ENCODE results near the gene ST3GAL5.

Gene ST3GAL5

DNA sequence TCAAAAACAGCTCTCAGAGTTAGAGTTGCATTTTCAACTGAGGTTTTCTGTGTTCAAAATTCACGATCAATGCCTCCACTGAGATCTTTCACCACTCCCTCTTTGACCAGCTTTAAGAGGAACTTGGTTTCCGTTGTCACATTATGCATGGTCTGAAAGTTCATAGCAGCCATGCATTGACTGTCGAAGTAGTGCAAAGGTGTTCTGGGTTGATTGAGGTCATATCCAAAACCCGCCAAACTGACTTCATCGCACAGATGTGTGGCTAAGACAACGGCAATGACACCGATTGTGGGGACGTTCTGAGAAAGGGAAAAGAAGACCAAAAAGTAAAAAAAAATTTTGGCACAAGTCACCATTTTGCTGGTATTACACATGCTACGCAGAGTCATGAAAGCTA, 48.7 kb downstream of the ST3GAL5 start:
- in situ Hi-C loops (cut with MboI; ENCODE audit: low sequenced_read_pairs), result no loop called here

GRCh38 chr2:85839461-85839860, 49.3 kb downstream of the ST3GAL5 start:
- in situ Hi-C loops (cut with MboI; ENCODE audit: low sequenced_read_pairs), result no loop called here

DNA sequence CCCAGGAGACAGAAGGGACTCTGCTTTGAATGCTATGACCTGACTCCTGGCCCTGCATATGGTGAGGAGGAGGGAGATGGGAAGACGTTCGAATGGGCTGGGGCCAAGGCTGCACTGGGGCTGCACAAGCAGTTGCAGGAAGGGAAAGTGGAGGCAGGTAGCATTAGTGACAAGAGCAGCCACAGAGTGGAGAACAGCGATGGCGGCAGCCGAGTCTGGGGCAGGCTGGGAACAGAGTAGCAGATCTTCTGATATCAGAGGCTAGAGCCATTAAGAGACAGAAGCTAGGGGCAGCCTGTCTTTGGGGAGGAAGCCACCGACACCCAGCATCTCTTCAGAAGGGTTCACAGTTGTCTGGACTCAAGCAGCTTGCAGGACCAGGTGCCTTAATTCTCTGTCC, 50.1 kb downstream of the ST3GAL5 start:
- in situ Hi-C loops (cut with MboI; ENCODE audit: low sequenced_read_pairs), result no loop called here

DNA sequence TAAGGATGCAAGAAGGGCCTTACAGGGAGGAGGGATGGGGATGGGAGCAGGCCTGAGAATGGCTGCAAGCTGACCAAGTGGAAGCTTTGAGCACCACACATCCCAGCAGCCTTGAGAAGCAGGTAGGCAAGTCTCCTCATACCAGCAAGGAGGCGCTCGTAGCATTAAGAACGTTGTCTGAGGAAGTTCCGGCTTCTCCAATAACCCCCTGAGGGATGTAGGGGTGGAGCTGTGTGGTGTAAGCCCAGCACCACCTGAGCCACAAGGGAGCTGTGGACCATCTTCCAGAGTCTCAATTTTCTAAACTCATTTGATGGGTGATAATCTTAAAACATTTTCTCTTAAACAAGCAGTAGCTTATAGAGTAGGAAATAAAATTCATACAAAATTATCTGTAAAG, 50.6 kb downstream of the ST3GAL5 start:
- in situ Hi-C loops (cut with MboI; ENCODE audit: low sequenced_read_pairs), result no loop called here

DNA sequence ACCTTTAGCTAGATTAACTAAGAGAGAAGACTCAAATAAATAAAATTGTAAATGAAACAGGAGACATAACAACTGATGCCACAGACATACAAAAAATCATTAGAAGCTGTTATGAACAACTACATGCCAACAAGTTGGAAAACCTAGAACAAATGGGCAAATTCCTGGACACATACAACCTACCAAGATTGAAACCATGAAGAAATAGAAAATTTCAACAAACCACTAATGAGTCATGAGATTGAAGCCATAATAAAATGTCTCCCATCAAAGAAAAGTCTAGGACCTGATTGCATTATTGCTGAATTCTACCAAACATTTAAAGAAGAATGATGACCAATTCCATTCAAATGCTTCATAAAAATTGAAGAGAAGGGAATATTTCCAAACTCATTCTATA, 54.3 kb downstream of the ST3GAL5 start:
- in situ Hi-C loops (cut with MboI; ENCODE audit: low sequenced_read_pairs), result no loop called here

DNA sequence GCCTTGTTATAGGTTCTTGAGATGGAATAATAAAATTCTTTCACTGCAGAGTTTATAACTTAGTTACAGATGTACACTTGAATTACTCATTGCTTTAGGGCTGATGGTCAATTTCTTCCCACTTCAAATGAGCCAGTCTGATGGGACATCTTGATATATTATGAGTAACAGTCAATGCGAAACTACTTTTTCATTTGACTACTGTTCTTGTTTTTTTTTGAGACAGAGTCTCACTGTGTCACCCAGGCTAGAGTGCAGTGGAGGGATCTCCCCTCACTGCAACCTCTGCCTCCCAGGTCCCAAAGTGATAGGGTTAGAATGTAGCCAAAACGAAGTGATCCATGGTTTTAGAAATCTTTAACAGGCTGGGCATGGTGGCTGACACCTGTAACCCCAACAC, 57.1 kb downstream of the ST3GAL5 start:
- in situ Hi-C loops (cut with MboI; ENCODE audit: low sequenced_read_pairs), result no loop called here

DNA sequence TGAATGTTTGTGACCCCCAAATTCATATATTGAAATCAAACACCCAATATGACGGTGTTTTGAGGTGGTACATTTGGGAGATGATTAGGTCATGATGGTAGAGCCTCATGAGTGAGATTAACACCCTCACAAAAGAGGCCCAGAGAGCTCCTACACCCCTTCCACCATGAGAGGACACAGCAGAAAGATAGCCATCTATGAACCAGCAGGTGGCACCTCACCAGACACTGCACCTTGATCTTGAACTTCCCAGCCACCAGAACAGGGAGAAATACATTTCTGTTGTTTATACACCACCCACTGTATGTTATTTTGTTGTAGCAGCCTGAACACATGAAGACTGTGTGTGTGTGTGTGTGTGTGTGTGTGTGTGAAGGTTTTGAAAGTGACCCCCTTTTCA, 58.1 kb downstream of the ST3GAL5 start:
- in situ Hi-C loops (cut with MboI; ENCODE audit: low sequenced_read_pairs), result no loop called here

GRCh38 chr2:85829394-85829793, 59.4 kb downstream of the ST3GAL5 start:
- in situ Hi-C loops (cut with MboI; ENCODE audit: low sequenced_read_pairs), result loop anchor here (5.0 kb wide), 1 partner anchor 253 kb away; no protein-coding TSS in a partner anchor

DNA sequence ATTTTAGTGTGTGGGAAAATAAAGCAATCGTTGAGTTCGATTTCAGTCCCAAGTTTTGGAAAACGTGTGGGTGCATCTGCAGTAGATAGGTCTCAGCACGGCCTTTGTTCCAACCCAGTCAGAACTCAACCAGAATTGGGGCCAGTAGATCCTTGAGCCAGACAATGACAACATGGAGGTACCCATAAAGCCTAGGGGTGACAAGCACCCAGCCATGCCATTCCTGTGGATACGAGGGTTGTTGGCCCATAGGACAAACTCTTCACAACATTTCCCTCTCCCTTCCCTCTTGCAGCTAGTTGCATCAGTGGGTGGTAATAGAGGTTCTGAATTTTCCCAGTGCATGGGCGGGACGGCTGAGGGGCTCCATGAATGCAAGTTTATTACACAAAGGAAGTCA, 60.1 kb downstream of the ST3GAL5 start:
- in situ Hi-C loops (cut with MboI; ENCODE audit: low sequenced_read_pairs), result loop anchor here (5.0 kb wide), 1 partner anchor 254 kb away; no protein-coding TSS in a partner anchor

GRCh38 chr2:85827879-85828569, 60.8 kb downstream of the ST3GAL5 start:
- in situ Hi-C loops (cut with MboI; ENCODE audit: low sequenced_read_pairs), result loop anchor here (5.0 kb wide), 1 partner anchor 254 kb away; no protein-coding TSS in a partner anchor

- in situ Hi-C loops (cut with MboI; ENCODE audit: low sequenced_read_pairs), result loop anchor here (5.0 kb wide), 1 partner anchor 255 kb away; no protein-coding TSS in a partner anchor
Observed at GRCh38 chr2:85826990-85827878, 61.6 kb downstream of the ST3GAL5 start.

- in situ Hi-C loops (cut with MboI; ENCODE audit: low sequenced_read_pairs), result loop anchor here (25.0 kb wide), 1 partner anchor 412 kb away; the partner anchor contains the start of genes CAPG and SH2D6
Observed at GRCh38 chr2:85823951-85824350, 64.8 kb downstream of the ST3GAL5 start.

GRCh38 chr2:85822766-85823165, 66.0 kb downstream of the ST3GAL5 start:
- in situ Hi-C loops (cut with MboI; ENCODE audit: low sequenced_read_pairs), result loop anchor here (25.0 kb wide), 1 partner anchor 410 kb away; the partner anchor contains the start of genes CAPG and SH2D6

DNA sequence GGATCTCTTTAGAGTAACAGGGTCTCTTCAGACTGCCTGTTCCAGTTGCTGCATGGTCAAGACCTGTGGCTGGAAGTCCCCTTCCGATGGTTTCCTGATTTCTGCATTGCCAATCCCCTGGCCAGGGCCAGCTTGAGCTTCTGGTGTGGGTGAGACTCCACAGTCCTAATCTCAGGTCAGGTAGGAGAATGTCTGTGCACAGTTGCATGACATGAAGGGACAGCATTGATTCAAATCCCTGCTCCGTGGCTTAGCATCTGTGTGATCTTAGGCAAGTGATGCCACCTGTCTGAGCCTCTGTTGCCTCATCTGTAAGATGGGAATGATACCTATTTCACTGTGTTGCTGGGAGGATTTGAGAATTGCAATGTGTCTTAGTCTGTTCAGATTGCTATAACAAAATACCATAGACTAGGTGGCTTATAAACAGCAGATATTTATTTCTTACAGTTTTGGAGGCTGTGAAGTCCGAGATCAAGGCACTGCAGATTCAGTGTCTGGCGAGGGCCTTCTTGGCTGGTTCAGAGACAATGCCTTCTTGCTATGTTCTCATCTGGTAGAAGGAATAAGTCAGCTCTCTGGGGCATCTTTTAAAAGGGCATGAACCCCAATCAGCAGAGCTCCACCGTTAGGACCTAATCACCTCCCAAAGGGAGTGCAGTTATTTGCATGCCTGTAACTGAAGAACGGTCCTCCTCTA, 68.8 kb downstream of the ST3GAL5 start:
- in situ Hi-C loops (cut with MboI; ENCODE audit: low sequenced_read_pairs), result loop anchor here (10.0 to 25.0 kb wide), 2 partner anchors 185 to 408 kb away; partner anchors contain the start of genes CAPG and SH2D6

GRCh38 chr2:85814802-85815550, 73.8 kb downstream of the ST3GAL5 start:
- in situ Hi-C loops (cut with MboI; ENCODE audit: low sequenced_read_pairs), result loop anchor here (5.0 to 25.0 kb wide), 3 partner anchors 73 to 403 kb away; partner anchors contain the start of genes CAPG and SH2D6

DNA sequence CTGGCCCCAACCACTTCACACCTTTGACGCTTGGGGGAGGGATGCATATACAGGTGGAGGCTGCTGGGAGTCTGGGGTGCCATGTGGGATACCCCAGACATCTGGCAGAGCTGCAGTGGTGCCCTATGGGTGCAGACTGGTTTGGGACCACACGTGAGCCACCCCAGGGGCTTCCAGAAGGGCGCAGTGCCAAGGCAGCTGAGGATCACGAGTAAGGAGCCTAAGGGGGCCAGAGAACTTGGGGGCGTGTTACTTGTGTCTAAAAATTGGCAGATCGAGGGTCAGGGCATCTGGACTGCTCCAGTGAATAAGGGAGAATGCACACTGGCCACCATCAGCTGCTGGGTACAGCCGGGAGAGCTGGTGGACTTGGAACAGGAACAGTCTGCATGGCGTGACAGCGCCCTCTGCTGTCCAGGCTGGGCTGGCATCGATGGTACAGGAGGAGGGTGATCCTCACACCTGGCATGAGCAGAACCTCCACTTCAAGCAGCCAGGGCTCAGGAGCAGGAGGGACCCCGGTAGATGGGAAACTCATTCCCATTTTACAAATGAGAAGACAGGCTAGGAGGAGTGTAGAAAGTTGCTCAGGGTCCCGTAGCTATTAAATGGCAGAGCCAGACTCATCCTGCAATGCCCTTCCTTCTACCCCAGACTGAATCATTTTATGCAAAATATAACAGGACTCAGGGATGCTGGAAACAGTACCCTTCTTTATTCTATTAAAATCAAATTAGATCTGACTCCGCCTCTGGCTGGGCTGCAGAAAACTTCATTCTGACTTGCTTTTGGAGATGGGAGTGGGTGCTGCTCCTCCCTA, 74.6 kb downstream of the ST3GAL5 start:
- in situ Hi-C loops (cut with MboI; ENCODE audit: low sequenced_read_pairs), result loop anchor here (5.0 to 25.0 kb wide), 3 partner anchors 72 to 402 kb away; partner anchors contain the start of genes CAPG and SH2D6

DNA sequence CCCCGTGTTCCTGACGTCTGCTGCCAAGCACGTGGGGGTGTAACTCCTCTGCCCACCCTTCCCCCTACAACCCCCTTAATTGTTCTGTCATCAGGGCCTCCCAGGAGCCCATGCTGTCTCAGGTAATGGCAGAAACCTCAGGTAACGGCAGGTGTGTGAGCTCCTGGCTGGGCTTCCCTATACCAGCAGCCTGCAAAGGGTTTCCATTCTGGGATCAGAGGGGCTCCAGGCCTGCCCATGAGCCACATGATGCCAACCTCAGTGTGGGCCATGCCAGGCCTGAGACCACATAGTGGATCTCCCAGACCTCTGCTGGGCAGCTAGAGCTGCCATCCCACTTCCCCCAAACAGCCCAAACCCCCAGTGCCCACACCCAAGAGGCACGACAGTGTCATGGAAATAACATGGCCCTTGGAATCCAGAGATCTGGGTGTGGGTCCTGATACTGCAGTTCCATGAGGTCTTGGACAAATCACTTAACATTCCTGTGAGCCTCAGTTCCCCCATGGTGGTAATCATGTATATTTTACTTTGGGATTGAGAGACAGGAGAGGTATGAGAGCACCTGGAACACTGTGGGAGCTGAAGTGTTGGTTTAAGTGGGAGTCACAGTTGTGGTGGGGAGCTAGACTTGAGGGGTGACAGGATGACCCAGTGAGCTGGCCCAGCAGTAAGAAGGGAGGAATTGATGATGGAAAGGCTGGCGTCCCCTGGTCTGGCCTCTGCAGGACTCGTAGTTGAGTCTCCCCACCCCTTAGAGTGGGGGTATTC, 75.4 kb downstream of the ST3GAL5 start:
- in situ Hi-C loops (cut with MboI; ENCODE audit: low sequenced_read_pairs), result loop anchor here (5.0 to 25.0 kb wide), 3 partner anchors 71 to 401 kb away; partner anchors contain the start of genes CAPG and SH2D6

DNA sequence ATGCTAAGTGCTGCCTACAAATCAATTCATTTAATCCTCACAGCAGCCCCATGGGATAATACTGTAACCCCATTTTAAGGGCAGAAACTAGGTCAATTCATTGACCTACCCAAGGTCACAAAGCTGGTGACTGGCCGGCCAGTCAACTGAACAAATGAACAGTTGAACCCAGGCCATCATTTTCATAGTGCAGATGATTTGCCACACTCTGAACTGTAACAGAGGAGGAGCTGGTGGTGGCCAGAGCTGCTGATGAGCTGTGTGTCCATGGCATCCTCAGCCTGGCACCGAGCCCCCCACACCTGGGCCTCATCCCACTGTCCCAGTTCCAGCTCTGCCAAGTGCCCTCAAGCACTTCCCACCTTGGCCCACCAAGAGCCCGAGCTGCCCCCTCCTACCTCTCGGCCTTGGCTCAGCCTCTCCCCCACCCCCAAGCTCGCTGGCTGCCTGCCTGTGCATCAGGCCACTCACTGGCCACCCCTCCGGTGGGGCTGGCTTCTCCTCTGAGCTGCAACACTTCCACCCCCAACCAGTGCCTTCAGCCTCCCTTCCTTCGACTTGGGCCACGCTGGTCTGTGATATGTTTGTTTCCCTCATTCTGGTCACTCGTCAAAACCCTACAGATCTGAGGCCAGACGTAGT, 76.6 kb downstream of the ST3GAL5 start:
- in situ Hi-C loops (cut with MboI; ENCODE audit: low sequenced_read_pairs), result loop anchor here (5.0 to 25.0 kb wide), 3 partner anchors 70 to 400 kb away; partner anchors contain the start of genes CAPG and SH2D6

Measured in HL-60/S4 treated with retinoic acid at 250 ng/mL for 4 days and 3 days (cell line).